KMS-11 (cell line): Measurements from ENCODE around the gene CTTNBP2.

ENCODE experiments used
- H2AFZ ChIP-seq: fragments of 200-600 bp; sonication (generic); 2 replicates; pipeline ENCODE4 v1.6.1; 2016; ENCODE audit warnings: antibody characterized with exemption, mixed run types, low read depth
- H3K27ac ChIP-seq: fragments of 200-600 bp; sonication (generic); 2 replicates; pipeline ENCODE4 v1.6.1; 2016; ENCODE audit warnings: mild to moderate bottlenecking, mixed run types
- H3K27me3 ChIP-seq: fragments of 200-600 bp; sonication (generic); 2 replicates; pipeline ENCODE4 v1.6.1; 2017; ENCODE audit warnings: mild to moderate bottlenecking, low read depth, mixed run types, moderate library complexity; ENCODE audit not compliant: insufficient read depth
- H3K36me3 ChIP-seq: fragments of 200-600 bp; sonication (generic); 2 replicates; pipeline ENCODE4 v1.6.1; 2017; ENCODE audit warnings: mild to moderate bottlenecking, mixed run types; ENCODE audit not compliant: insufficient read depth
- H3K4me1 ChIP-seq: fragments of 200-600 bp; sonication (generic); 2 replicates; pipeline ENCODE4 v1.6.1; 2016; ENCODE audit warnings: mild to moderate bottlenecking, low read depth, mixed run types; ENCODE audit not compliant: poor library complexity, severe bottlenecking
- H3K4me2 ChIP-seq: fragments of 200-600 bp; sonication (generic); 2 replicates; pipeline ENCODE4 v1.7.0; 2016; ENCODE audit warnings: mild to moderate bottlenecking, mixed run types
- H3K4me3 ChIP-seq: fragments of 200-600 bp; sonication (generic); IDR thresholded peaks from 2 replicates; pipeline ENCODE4 v1.6.1; 2017; ENCODE audit warnings: low read depth, low read length, mixed read lengths; ENCODE audit not compliant: insufficient read depth
- H3K79me2 ChIP-seq: fragments of 200-600 bp; sonication (generic); 2 replicates; pipeline ENCODE4 v1.6.1; 2016; ENCODE audit warnings: low read depth, mixed run types; ENCODE audit not compliant: insufficient read depth
- H3K9ac ChIP-seq: fragments of 200-600 bp; sonication (generic); 2 replicates; pipeline ENCODE4 v1.6.1; 2016; ENCODE audit warnings: mild to moderate bottlenecking, mixed run types
- H4K20me1 ChIP-seq: fragments of 200-600 bp; sonication (generic); 2 replicates; pipeline ENCODE4 v1.6.1; 2016; ENCODE audit warnings: mild to moderate bottlenecking, mixed run types; ENCODE audit not compliant: insufficient read depth
- CTCF ChIP-seq: fragments of 200-600 bp; sonication (generic); conservative IDR thresholded peaks from 2 replicates; pipeline ENCODE4 v1.6.1; 2017; ENCODE audit warnings: low read depth, mild to moderate bottlenecking, antibody characterized with exemption, low read length, moderate library complexity, mixed read lengths

Gene CTTNBP2

GRCh38 chr7:117686311-117686935 lies 186.8 kb downstream of the CTTNBP2 start:
- no peaks in the 10 kb centered on the region for H3K79me2 ChIP-seq
- no peak overlapping the region for H3K4me3 ChIP-seq
- no peaks in the 10 kb centered on the region for H3K36me3 ChIP-seq
- no peak for TF ChIP-seq CTCF
- no peak overlapping the region for H3K27ac ChIP-seq
- H4K20me1 ChIP-seq = no peaks in the 10 kb centered on the region
- H3K9ac ChIP-seq = no peak overlapping the region
- no peaks in the 10 kb centered on the region for H3K27me3 ChIP-seq
- no peak overlapping the region for H2AFZ ChIP-seq
- H3K4me2 ChIP-seq = no peak overlapping the region
- H3K4me1 ChIP-seq = no peaks in the 10 kb centered on the region

- Histone ChIP-seq H3K79me2 (no peaks in the 10 kb centered on the region), H3K27me3 (no peaks in the 10 kb centered on the region), H3K4me3 (no peak overlapping the region), H3K4me1 (no peaks in the 10 kb centered on the region), H2AFZ (no peak overlapping the region), H3K27ac (no peak overlapping the region), H3K9ac (no peak overlapping the region), H4K20me1 (no peaks in the 10 kb centered on the region), H3K4me2 (no peak overlapping the region), H3K36me3 (no peaks in the 10 kb centered on the region)
- no peak for TF ChIP-seq CTCF
Measured at GRCh38 chr7:117685795-117686194, 187.4 kb downstream of the CTTNBP2 start.

- Histone ChIP-seq H3K27me3 (no peaks in the 10 kb centered on the region), H3K27ac (no peak overlapping the region), H4K20me1 (no peaks in the 10 kb centered on the region), H2AFZ (no peak overlapping the region), H3K4me3 (no peak overlapping the region), H3K36me3 (no peaks in the 10 kb centered on the region), H3K4me2 (no peak overlapping the region), H3K79me2 (no peaks in the 10 kb centered on the region), H3K4me1 (no peaks in the 10 kb centered on the region), H3K9ac (no peak overlapping the region)
- TF ChIP-seq CTCF = no peak
Measured at GRCh38 chr7:117683430-117684175, 189.6 kb downstream of the CTTNBP2 start.

GRCh38 chr7:117682681-117683385 lies 190.4 kb downstream of the CTTNBP2 start:
- no peak overlapping the region for H3K27ac ChIP-seq
- H3K9ac ChIP-seq = no peak overlapping the region

More at GRCh38 chr7:117682681-117683385, 190.4 kb downstream of the CTTNBP2 start:
- Histone ChIP-seq H3K4me3 (no peak overlapping the region), H3K4me1 (no peaks in the 10 kb centered on the region), H2AFZ (no peak overlapping the region), H3K36me3 (no peaks in the 10 kb centered on the region), H4K20me1 (no peaks in the 10 kb centered on the region), H3K4me2 (no peak overlapping the region), H3K79me2 (no peaks in the 10 kb centered on the region), H3K27me3 (no peaks in the 10 kb centered on the region)
- TF ChIP-seq CTCF = no peak
